ENCODE data around the gene DOCK2. TPM values are rescaled to one million over a fixed set of nuclear protein-coding genes. Genes with fewer than 3 reads are reported as not detected.
A peak's percentile ranks its signal among the peaks of the same experiment; 100 is the strongest.

DOCK2 gene
- total RNA-seq, 6 donors from 2014 or later: 46.7 to 150 (median 73.8) TPM

GRCh38 chr5:170078931-170079330, 441.9 kb downstream of the DOCK2 start:
- Histone ChIP-seq H3K9me3 (no peaks in the 10 kb centered on the region), H3K4me1 (no peaks in the 10 kb centered on the region), H3K27me3 (no peaks in the 10 kb centered on the region), H3K4me3 (no peak overlapping the region), H3K27ac (no peak overlapping the region), H3K36me3 (peaks cover 0 to 16% (median 10%) of the 10 kb centered on the region in 4 donors)
- ATAC-seq (ENCODE audit: low FRiP score in 2 of 2): no peak
- TF ChIP-seq EP300 (IDR thresholded peaks at IDR 0.05) (no peak), POLR2A (IDR thresholded peaks at IDR 0.05) (no peak), CTCF (IDR thresholded peaks at IDR 0.05) (no peak), POLR2AphosphoS5 (IDR thresholded peaks at IDR 0.05) (no peak)
- DNase-seq: no peak
- WGBS, 2 donors: 92 to 95% methylated on average over 13 of the region's 13 CpGs

GRCh38 chr5:170080217-170080616, 443.1 kb downstream of the DOCK2 start:
- no peaks in the 10 kb centered on the region for H3K9me3 ChIP-seq
- H3K27me3 ChIP-seq: no peaks in the 10 kb centered on the region
- no peaks in the 10 kb centered on the region for H3K4me1 ChIP-seq
- H3K36me3 ChIP-seq: peaks cover 0 to 21% (median 10%) of the 10 kb centered on the region in 4 donors
- DNase-seq (no peak), ATAC-seq (ENCODE audit: low FRiP score in 2 of 2) (no peak)
- no peak overlapping the region for H3K4me3 ChIP-seq
- 94% methylated on average over 1 of the region's 1 CpG; no CpG with 5 or more reads in 1 of the 2 donors for whole genome bisulfite sequencing, 2 donors
- H3K27ac ChIP-seq: no peak overlapping the region
- TF ChIP-seq POLR2A (IDR thresholded peaks at IDR 0.05): no peak
- TF ChIP-seq POLR2AphosphoS5 (IDR thresholded peaks at IDR 0.05): no peak
- no peak for TF ChIP-seq CTCF (IDR thresholded peaks at IDR 0.05)
- TF ChIP-seq EP300 (IDR thresholded peaks at IDR 0.05): no peak

GRCh38 chr5:170080786-170081445, 443.8 kb downstream of the DOCK2 start:
- Histone ChIP-seq H3K27me3 (no peaks in the 10 kb centered on the region), H3K9me3 (no peaks in the 10 kb centered on the region), H3K4me3 (no peak overlapping the region), H3K27ac (no peak overlapping the region), H3K4me1 (no peaks in the 10 kb centered on the region), H3K36me3 (peaks cover 0 to 21% (median 10%) of the 10 kb centered on the region in 4 donors)
- TF ChIP-seq EP300 (IDR thresholded peaks at IDR 0.05) (no peak), CTCF (IDR thresholded peaks at IDR 0.05) (no peak), POLR2A (IDR thresholded peaks at IDR 0.05) (no peak), POLR2AphosphoS5 (IDR thresholded peaks at IDR 0.05) (no peak)
- ATAC-seq (ENCODE audit: low FRiP score in 2 of 2): peak in 1 of 2 donors; percentile 22
- DNase-seq: no peak
- 77 to 96% methylated on average over 6 to 8 of the region's 8 CpGs for WGBS, 2 donors

- Histone ChIP-seq H3K4me1 (no peaks in the 10 kb centered on the region), H3K27me3 (no peaks in the 10 kb centered on the region), H3K9me3 (no peaks in the 10 kb centered on the region), H3K27ac (no peak overlapping the region), H3K36me3 (peaks cover 0 to 21% (median 10%) of the 10 kb centered on the region in 4 donors), H3K4me3 (no peak overlapping the region)
- ATAC-seq (ENCODE audit: low FRiP score in 2 of 2): no peak
- no peak for DNase-seq
- WGBS, 2 donors: 97 to 98% methylated on average over 4 of the region's 4 CpGs
- TF ChIP-seq EP300 (IDR thresholded peaks at IDR 0.05) (no peak), CTCF (IDR thresholded peaks at IDR 0.05) (no peak), POLR2AphosphoS5 (IDR thresholded peaks at IDR 0.05) (no peak), POLR2A (IDR thresholded peaks at IDR 0.05) (no peak)
These were observed 444.5 kb downstream of the DOCK2 start for GRCh38 chr5:170081616-170082015.

- no peak for DNase-seq
- Histone ChIP-seq H3K27ac (no peak overlapping the region), H3K4me3 (no peak overlapping the region), H3K27me3 (no peaks in the 10 kb centered on the region), H3K9me3 (no peaks in the 10 kb centered on the region), H3K4me1 (no peaks in the 10 kb centered on the region), H3K36me3 (peaks cover 0 to 21% (median 10%) of the 10 kb centered on the region in 4 donors)
- WGBS, 2 donors: 80 to 96% methylated on average over 6 to 7 of the region's 7 CpGs
- no peak for TF ChIP-seq POLR2AphosphoS5 (IDR thresholded peaks at IDR 0.05)
- TF ChIP-seq CTCF (IDR thresholded peaks at IDR 0.05): no peak
- no peak for TF ChIP-seq POLR2A (IDR thresholded peaks at IDR 0.05)
- no peak for TF ChIP-seq EP300 (IDR thresholded peaks at IDR 0.05)
- ATAC-seq (ENCODE audit: low FRiP score in 2 of 2): no peak
These were observed 445.6 kb downstream of the DOCK2 start for GRCh38 chr5:170082701-170083100.

Measured in upper lobe of left lung (tissue), 6 donors.